H7 (cell line): ENCODE data around the gene ZNF562. TPM values are rescaled to one million over a fixed set of nuclear protein-coding genes. Genes with fewer than 3 reads are reported as not detected.

ENCODE experiments used
- DNase-seq: peaks from one replicate; pipeline ENCODE4 v3.0.0; 2012
- H3K27me3 ChIP-seq: 2 replicates; pipeline ENCODE4 v1.6.0; 2011; ENCODE audit warnings: mild to moderate bottlenecking, low read length; ENCODE audit not compliant: control insufficient read depth, insufficient read depth
- H3K36me3 ChIP-seq: replicated peaks from 2 replicates; pipeline ENCODE4 v1.5.1; 2011; ENCODE audit warnings: low read length; ENCODE audit not compliant: control insufficient read depth, insufficient read depth
- H3K4me3 ChIP-seq: 2 replicates; pipeline ENCODE4 v1.5.1; 2011; ENCODE audit warnings: low read depth, mild to moderate bottlenecking, control low read depth, low read length, moderate library complexity; ENCODE audit not compliant: insufficient read depth
- total RNA-seq: library from RNA; depleted of rRNA; stranded (reverse); fragments of >200 nt; shearing (Covaris generic); gene quantifications from 2 replicates; pipeline ENCODE4 v1.2.3, GENCODE V29; 2014; rRNA removed

The ZNF562 gene
- total RNA-seq, 1 experiment from 2014 or later, result 21.3 TPM

DNA sequence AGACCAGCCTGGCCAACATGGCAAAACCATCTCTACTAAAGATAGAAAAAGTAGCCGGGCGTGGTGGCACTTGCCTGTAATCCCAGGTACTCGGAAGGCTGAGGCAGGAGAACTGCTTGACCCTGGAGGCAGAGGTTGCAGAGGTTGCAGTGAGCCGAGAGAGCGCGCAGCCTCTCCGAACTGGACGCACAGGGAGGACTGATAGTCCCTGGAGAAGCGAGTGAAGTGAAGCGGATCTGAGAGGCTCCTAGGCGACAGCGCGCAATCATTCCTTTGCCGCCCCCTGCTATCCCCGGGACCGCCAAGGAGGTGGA, 54.1 kb downstream of the ZNF562 start:
- DNase-seq, result no peak
- Histone ChIP-seq H3K27me3 (no peaks in the 10 kb centered on the region), H3K36me3 (peaks cover 24% of the 10 kb centered on the region), H3K4me3 (peak overlapping the region; percentile 96)

DNA sequence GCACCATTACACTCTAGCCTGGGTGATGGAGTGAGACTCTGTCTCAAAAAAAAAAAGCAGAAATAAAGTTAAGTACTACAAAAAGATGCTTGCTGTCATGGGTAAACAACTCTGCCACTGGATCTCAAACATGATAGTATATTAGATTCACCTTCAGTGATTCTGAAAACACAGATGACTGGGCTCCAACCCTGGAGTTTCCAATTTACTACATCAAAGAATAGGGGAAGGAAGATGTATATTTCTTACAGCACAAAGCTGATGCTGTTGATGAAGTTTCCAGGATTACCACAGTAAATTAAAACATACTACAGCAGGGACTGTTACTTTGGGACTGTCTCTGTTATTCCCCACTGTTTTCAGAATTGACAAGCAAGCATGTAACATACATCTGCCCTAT, 59.1 kb downstream of the ZNF562 start:
- Histone ChIP-seq H3K36me3 (peaks cover 59% of the 10 kb centered on the region), H3K27me3 (no peaks in the 10 kb centered on the region), H3K4me3 (no peak overlapping the region)
- DNase-seq, result no peak

DNA sequence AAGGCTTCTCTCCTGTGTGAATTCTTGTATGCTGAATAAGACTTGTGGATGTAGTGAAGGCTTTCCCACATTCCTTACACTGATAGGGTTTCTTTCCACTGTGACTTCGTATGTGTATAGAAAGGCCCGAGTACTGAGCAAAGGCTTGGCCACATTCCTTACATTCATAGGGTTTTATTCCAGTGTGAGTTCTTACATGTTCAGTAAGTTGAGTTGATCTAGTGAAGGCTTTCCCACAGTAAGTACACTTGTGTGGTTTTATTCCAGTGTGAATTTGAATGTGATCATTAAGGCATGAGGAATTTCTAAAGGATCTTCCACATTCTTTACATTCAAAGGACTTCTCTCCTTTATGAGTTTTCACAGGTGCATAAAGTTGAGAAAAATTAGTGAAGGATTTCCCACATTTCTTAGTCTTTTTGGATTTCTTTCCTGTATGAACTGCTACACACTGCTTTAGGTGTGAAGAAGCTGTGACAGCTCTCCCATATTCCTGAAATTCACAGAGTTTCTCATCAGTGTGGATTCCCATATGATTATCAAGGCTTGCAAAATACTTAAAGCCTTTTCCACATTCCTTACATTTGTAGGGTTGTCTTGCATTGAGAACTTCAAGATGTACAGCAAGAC, 64.3 kb downstream of the ZNF562 start:
- H3K27me3 ChIP-seq, result no peaks in the 10 kb centered on the region
- no peak for DNase-seq
- peaks cover 46% of the 10 kb centered on the region for H3K36me3 ChIP-seq
- H3K4me3 ChIP-seq, result no peak overlapping the region

DNA sequence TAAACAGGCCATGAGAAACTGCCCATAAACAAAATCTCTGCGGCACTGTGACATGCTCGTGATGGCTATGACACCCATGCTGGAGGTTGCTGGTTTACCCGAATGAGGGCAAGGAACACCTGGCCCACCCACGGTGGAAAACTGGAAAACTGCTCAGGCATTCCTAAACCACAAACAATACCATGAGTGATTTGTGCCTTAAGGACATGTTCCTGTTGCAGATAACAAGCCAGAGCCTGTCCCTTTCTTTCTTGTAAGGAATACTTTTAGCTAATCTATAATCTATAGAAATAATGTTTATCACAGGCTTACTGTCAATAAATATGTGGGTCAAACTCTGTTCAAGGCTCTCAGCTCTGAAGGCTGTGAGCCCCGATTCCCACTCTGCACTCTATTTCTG, 66.0 kb downstream of the ZNF562 start:
- no peak for DNase-seq
- Histone ChIP-seq H3K4me3 (no peak overlapping the region), H3K36me3 (peaks cover 38% of the 10 kb centered on the region), H3K27me3 (no peaks in the 10 kb centered on the region)

- DNase-seq, result no peak
- peaks cover 2% of the 10 kb centered on the region; the same call in 1 of the 2 replicates for H3K27me3 ChIP-seq
- H3K4me3 ChIP-seq, result no peak overlapping the region
These were observed 77.9 kb downstream of the ZNF562 start for GRCh38 chr19:9597027-9597426.

More at GRCh38 chr19:9597027-9597426, 77.9 kb downstream of the ZNF562 start:
- H3K36me3 ChIP-seq, result no peaks in the 10 kb centered on the region

Other genes with a start within 250 kb of the ZNF562 start
- gene ZNF266, start 239.5 kb downstream of the ZNF562 start, total RNA-seq, result 6.2 and 9.8 TPM in 2 replicates
- gene ZNF560, start 176.5 kb downstream of the ZNF562 start, total RNA-seq, result not detected in 2 replicates
- 20.0 and 25.2 TPM in 2 replicates for gene ZNF426, start 136.5 kb downstream of the ZNF562 start, total RNA-seq
- 53.8 and 85.3 TPM in 2 replicates for gene ZNF121, start 90.6 kb downstream of the ZNF562 start, total RNA-seq
- 42.7 and 49.3 TPM in 2 replicates for gene ZNF561, start 53.9 kb downstream of the ZNF562 start, total RNA-seq
- 3.9 and 8.6 TPM in 2 replicates for gene ZNF846, start 93.6 kb upstream of the ZNF562 start, total RNA-seq
- gene FBXL12, start 144.0 kb upstream of the ZNF562 start, total RNA-seq, result 31.2 and 36.4 TPM in 2 replicates
- gene UBL5, start 152.8 kb upstream of the ZNF562 start, total RNA-seq, result 266 and 288 TPM in 2 replicates
- gene PIN1, start 160.2 kb upstream of the ZNF562 start, total RNA-seq, result 180 and 208 TPM in 2 replicates